T-helper 1 cell treated with Interleukin-12 subunit alpha and Interleukin-12 subunit beta and Interleukin-4 antibody, amounts not matched to agents 30 μg/mL and 1 μg/mL, for 36 hours (primary cell): ENCODE measurements around the gene FAM83C.
"Not testable (repeated sequence)": the region's sequence is repeated elsewhere in the genome, so short reads cannot be mapped to it uniquely, and the experiment has no call there.

Source experiments
- H3K27ac Mint-ChIP-seq: one replicate; pipeline ENCODE4 v1.8.0; 2021; ENCODE audit warnings: mild to moderate bottlenecking, mixed read lengths
- H3K27me3 Mint-ChIP-seq: one replicate; pipeline ENCODE4 v1.8.0; 2021; ENCODE audit warnings: low read depth, mixed read lengths
- H3K36me3 Mint-ChIP-seq: one replicate; pipeline ENCODE4 v1.8.0; 2021; ENCODE audit warnings: low read depth, mixed read lengths
- H3K4me1 Mint-ChIP-seq: one replicate; pipeline ENCODE4 v1.8.0; 2021; ENCODE audit warnings: low read depth, mixed read lengths
- H3K4me3 Mint-ChIP-seq: one replicate; pipeline ENCODE4 v1.8.0; 2021; ENCODE audit warnings: mild to moderate bottlenecking, moderate library complexity, mixed read lengths
- H3K9me3 Mint-ChIP-seq: one replicate; pipeline ENCODE4 v1.8.0; 2021; ENCODE audit warnings: mixed read lengths

FAM83C gene

GRCh38 chr20:35257175-35257909 is 34.9 kb downstream of the FAM83C start:
- H3K27ac Mint-ChIP-seq: no peak overlapping the region
- H3K4me3 Mint-ChIP-seq: no peak overlapping the region
- H3K27me3 Mint-ChIP-seq: no peaks in the 10 kb centered on the region
- peaks cover 14% of the 10 kb centered on the region for H3K36me3 Mint-ChIP-seq
- H3K4me1 Mint-ChIP-seq: peaks cover 7% of the 10 kb centered on the region
- H3K9me3 Mint-ChIP-seq: no peaks in the 10 kb centered on the region

- Mint-ChIP-seq H3K4me1 (peaks cover 28% of the 10 kb centered on the region), H3K4me3 (no peak overlapping the region), H3K27me3 (no peaks in the 10 kb centered on the region), H3K9me3 (no peaks in the 10 kb centered on the region), H3K27ac (no peak overlapping the region), H3K36me3 (peaks cover 15% of the 10 kb centered on the region)
These were observed 37.7 kb downstream of the FAM83C start for GRCh38 chr20:35254448-35254999.

GRCh38 chr20:35253010-35253409 is 39.2 kb downstream of the FAM83C start:
- Mint-ChIP-seq H3K36me3 (peaks cover 10% of the 10 kb centered on the region), H3K4me3 (no peak overlapping the region), H3K27me3 (no peaks in the 10 kb centered on the region), H3K4me1 (peaks cover 28% of the 10 kb centered on the region), H3K9me3 (no peaks in the 10 kb centered on the region), H3K27ac (peak overlapping the region; percentile 82)

- peak overlapping the region; percentile 96 for H3K27ac Mint-ChIP-seq
- H3K4me3 Mint-ChIP-seq: peak overlapping the region; percentile 69
These were observed 39.6 kb downstream of the FAM83C start for GRCh38 chr20:35252598-35252997.

GRCh38 chr20:35252037-35252461 is 40.2 kb downstream of the FAM83C start:
- peaks cover 9% of the 10 kb centered on the region for H3K36me3 Mint-ChIP-seq
- H3K9me3 Mint-ChIP-seq: no peaks in the 10 kb centered on the region
- peaks cover 28% of the 10 kb centered on the region for H3K4me1 Mint-ChIP-seq
- peak overlapping the region; percentile 69 for H3K4me3 Mint-ChIP-seq
- H3K27me3 Mint-ChIP-seq: no peaks in the 10 kb centered on the region
- peak overlapping the region; percentile 96 for H3K27ac Mint-ChIP-seq

More at GRCh38 chr20:35252598-35252997, 39.6 kb downstream of the FAM83C start:
- H3K27me3 Mint-ChIP-seq, H3K9me3 Mint-ChIP-seq: not testable (repeated sequence)
- Mint-ChIP-seq H3K36me3 (peaks cover 10% of the 10 kb centered on the region), H3K4me1 (peaks cover 28% of the 10 kb centered on the region)

GRCh38 chr20:35251613-35251940 is 40.6 kb downstream of the FAM83C start:
- peak overlapping the region; percentile 60 for H3K4me3 Mint-ChIP-seq

GRCh38 chr20:35248641-35249475 is 43.4 kb downstream of the FAM83C start:
- H3K27ac Mint-ChIP-seq: no peak overlapping the region
- no peaks in the 10 kb centered on the region for H3K9me3 Mint-ChIP-seq
- H3K27me3 Mint-ChIP-seq: no peaks in the 10 kb centered on the region
- peaks cover 26% of the 10 kb centered on the region for H3K4me1 Mint-ChIP-seq
- H3K36me3 Mint-ChIP-seq: peaks cover 3% of the 10 kb centered on the region
- H3K4me3 Mint-ChIP-seq: no peak overlapping the region

More at GRCh38 chr20:35251613-35251940, 40.6 kb downstream of the FAM83C start:
- Mint-ChIP-seq H3K4me1 (peaks cover 28% of the 10 kb centered on the region), H3K27me3 (no peaks in the 10 kb centered on the region), H3K9me3 (no peaks in the 10 kb centered on the region), H3K36me3 (peaks cover 9% of the 10 kb centered on the region), H3K27ac (peak overlapping the region; percentile 96)

GRCh38 chr20:35246723-35247122 is 45.5 kb downstream of the FAM83C start:
- H3K27me3 Mint-ChIP-seq: no peaks in the 10 kb centered on the region
- no peaks in the 10 kb centered on the region for H3K36me3 Mint-ChIP-seq
- H3K4me3 Mint-ChIP-seq: no peak overlapping the region
- no peak overlapping the region for H3K27ac Mint-ChIP-seq
- H3K4me1 Mint-ChIP-seq: peaks cover 15% of the 10 kb centered on the region
- H3K9me3 Mint-ChIP-seq: no peaks in the 10 kb centered on the region

GRCh38 chr20:35243986-35244385 is 48.2 kb downstream of the FAM83C start:
- Mint-ChIP-seq H3K27me3 (no peaks in the 10 kb centered on the region), H3K4me3 (no peak overlapping the region), H3K9me3 (no peaks in the 10 kb centered on the region), H3K4me1 (no peaks in the 10 kb centered on the region), H3K27ac (no peak overlapping the region), H3K36me3 (no peaks in the 10 kb centered on the region)

- no peaks in the 10 kb centered on the region for H3K9me3 Mint-ChIP-seq
- no peaks in the 10 kb centered on the region for H3K36me3 Mint-ChIP-seq
- no peak overlapping the region for H3K4me3 Mint-ChIP-seq
- no peaks in the 10 kb centered on the region for H3K27me3 Mint-ChIP-seq
- peaks cover 3% of the 10 kb centered on the region for H3K4me1 Mint-ChIP-seq
- no peak overlapping the region for H3K27ac Mint-ChIP-seq
These were observed 48.9 kb downstream of the FAM83C start for GRCh38 chr20:35243317-35243716.

GRCh38 chr20:35240811-35241293 is 51.4 kb downstream of the FAM83C start:
- no peaks in the 10 kb centered on the region for H3K9me3 Mint-ChIP-seq
- no peaks in the 10 kb centered on the region for H3K27me3 Mint-ChIP-seq
- no peak overlapping the region for H3K4me3 Mint-ChIP-seq
- H3K36me3 Mint-ChIP-seq: peaks cover 3% of the 10 kb centered on the region
- no peak overlapping the region for H3K27ac Mint-ChIP-seq
- H3K4me1 Mint-ChIP-seq: peaks cover 3% of the 10 kb centered on the region

- Mint-ChIP-seq H3K36me3 (peaks cover 3% of the 10 kb centered on the region), H3K27me3 (no peaks in the 10 kb centered on the region), H3K9me3 (no peaks in the 10 kb centered on the region), H3K4me3 (no peak overlapping the region), H3K27ac (no peak overlapping the region), H3K4me1 (peaks cover 3% of the 10 kb centered on the region)
These were observed 52.0 kb downstream of the FAM83C start for GRCh38 chr20:35240083-35240810.

- no peaks in the 10 kb centered on the region for H3K9me3 Mint-ChIP-seq
- H3K27ac Mint-ChIP-seq: no peak overlapping the region
- peaks cover 3% of the 10 kb centered on the region for H3K36me3 Mint-ChIP-seq
- no peak overlapping the region for H3K4me3 Mint-ChIP-seq
- H3K27me3 Mint-ChIP-seq: no peaks in the 10 kb centered on the region
- H3K4me1 Mint-ChIP-seq: peaks cover 3% of the 10 kb centered on the region
These were observed 53.5 kb downstream of the FAM83C start for GRCh38 chr20:35238735-35239134.

- no peak overlapping the region for H3K27ac Mint-ChIP-seq
- H3K9me3 Mint-ChIP-seq: no peaks in the 10 kb centered on the region
- peaks cover 3% of the 10 kb centered on the region for H3K4me1 Mint-ChIP-seq
- H3K36me3 Mint-ChIP-seq: peaks cover 3% of the 10 kb centered on the region
- H3K27me3 Mint-ChIP-seq: no peaks in the 10 kb centered on the region
- no peak overlapping the region for H3K4me3 Mint-ChIP-seq
These were observed 54.1 kb downstream of the FAM83C start for GRCh38 chr20:35238170-35238569.
